Fibroblast of skin of abdomen (primary cell): Measurements from ENCODE around the gene NADK2.

Experiments
- DNase-seq: peaks from one replicate; pipeline ENCODE4 v3.0.0-alpha.2; 2013

The NADK2 gene

GRCh38 chr5:36161361-36161760 lies 80.4 kb downstream of the NADK2 start:
- no peak for DNase-seq

GRCh38 chr5:36160617-36161016 lies 81.1 kb downstream of the NADK2 start:
- DNase-seq = no peak

DNA sequence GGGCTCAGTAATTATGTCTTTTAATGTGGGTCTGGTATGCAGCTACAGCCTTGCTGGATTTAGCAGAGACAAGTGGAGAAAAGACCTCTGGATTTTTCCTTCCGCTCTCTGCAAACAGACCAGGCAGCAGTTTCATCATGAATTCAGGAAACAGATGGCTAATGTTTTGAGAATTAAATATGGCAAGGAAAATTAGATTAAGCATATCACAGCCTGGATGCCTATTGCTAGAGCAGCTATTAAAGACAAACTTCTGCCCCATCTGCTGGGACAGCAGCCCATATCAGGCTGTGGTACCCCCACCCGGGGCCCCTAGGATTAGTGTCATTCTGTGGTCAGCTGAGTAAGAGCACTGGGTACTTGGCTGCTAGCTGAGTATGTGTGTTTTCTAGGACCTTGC lies 83.6 kb downstream of the NADK2 start:
- DNase-seq = peak; percentile 67

GRCh38 chr5:36156619-36157018 lies 85.1 kb downstream of the NADK2 start:
- peak; percentile 94 for DNase-seq

- DNase-seq = peak; percentile 85
These were observed 85.6 kb downstream of the NADK2 start for GRCh38 chr5:36156121-36156601.

GRCh38 chr5:36155291-36155690 lies 86.4 kb downstream of the NADK2 start:
- no peak for DNase-seq

DNA sequence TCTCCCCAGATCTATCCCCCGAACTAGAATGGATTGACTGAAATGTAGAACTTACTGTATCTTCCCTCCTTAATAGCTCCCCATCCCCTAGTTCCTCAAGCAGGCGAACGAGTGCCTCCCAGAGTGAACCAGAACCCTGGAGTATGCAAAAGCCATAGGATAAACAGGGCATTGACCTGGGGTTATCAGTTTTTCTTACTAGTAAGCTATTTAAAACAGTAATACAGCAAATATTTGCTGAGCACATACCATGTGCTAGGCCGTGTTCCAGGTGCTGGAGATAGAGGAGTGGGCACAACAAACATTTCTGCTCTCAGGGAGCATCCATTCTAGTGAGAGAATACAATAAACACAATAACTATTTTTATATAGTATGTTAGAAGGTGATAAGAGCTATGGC lies 88.0 kb downstream of the NADK2 start:
- no peak for DNase-seq

- no peak for DNase-seq
These were observed 88.4 kb downstream of the NADK2 start for GRCh38 chr5:36153298-36153677.

- DNase-seq = peak; percentile 27
These were observed 89.1 kb downstream of the NADK2 start for GRCh38 chr5:36152324-36153297.

- DNase-seq = peak; percentile 98
These were observed 90.0 kb downstream of the NADK2 start, which contains the start of the genes LMBRD2 and SKP2 for GRCh38 chr5:36151434-36152323. Gene LMBRD2 (minus strand): TSS chr5:36151887. CDS start chr5:36143349, 8,538 bp downstream. Gene SKP2 (plus strand): TSS chr5:36152111. CDS start chr5:36152263, 152 bp downstream.

DNA sequence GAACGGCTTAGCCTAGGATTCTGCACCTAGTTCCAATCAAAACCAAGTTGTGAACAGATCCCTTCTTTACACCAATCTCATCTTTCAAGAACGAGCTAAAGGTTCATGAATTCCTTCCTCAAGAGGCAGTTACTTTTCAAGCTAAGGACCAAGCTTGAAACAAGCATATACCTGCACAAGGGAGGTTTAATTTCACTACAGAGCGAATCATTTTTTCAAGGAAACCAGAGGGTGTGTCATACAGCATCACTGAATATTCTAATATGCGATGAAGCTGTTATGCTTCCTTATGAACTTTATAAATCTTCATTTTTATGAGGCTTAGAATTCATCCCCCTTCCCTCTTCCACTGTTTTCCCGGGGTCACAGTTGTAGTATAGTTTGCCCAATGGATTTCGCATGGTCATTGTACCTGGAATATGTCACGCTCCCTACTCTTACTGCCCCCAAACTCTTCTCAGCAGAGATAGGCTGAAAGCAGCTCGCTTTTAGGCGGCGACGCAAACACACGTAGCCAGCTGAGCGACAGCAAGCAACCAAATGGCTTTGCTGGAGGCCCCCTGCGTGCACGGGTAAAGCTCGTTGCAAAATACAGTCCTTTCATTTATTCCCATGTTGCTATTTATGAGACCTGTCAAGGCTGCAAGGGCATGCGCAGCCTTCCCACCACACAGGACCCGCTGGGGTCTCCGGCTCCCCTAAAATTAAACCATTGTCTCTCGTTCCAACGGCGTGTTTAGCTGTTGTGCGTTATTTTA lies 90.9 kb downstream of the NADK2 start:
- DNase-seq = peak; percentile 31

DNA sequence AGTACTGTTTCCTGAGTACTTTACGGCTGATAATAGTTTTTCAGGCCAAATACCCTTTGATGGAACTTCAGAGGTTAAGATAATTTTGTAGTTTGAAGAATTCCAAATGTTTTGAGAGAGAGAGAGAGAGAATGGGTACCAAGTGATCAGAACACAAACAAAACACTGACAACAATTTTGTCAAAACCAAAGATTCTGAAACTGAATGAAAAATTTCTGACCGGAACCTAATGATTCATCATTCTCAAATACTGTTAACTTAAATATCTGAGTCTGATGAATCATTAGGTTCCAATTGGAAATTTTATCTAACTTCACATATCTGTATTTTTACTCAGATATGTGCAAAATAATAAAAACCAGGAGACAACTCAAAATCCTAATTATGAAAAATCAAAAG lies 94.0 kb downstream of the NADK2 start:
- DNase-seq = no peak

DNA sequence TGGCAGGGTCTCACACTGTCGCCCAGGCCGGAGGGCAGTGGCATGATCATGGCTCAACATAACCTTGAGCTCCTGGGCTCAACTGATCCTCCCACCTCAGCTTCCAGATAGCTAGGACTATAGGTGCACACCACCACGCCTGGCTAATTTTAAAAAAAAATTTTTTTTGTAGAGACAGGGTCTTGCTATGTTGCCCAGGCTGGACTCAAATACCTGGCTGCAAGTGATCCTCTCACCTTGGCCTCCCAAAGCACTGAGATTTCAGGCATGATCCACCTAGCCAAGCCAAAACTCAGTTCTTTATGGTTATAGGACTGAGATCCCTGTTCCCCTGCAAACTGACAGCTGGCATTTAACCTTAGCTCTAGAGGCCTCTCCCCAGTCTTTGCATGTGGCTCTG lies 95.3 kb downstream of the NADK2 start:
- DNase-seq = no peak

DNA sequence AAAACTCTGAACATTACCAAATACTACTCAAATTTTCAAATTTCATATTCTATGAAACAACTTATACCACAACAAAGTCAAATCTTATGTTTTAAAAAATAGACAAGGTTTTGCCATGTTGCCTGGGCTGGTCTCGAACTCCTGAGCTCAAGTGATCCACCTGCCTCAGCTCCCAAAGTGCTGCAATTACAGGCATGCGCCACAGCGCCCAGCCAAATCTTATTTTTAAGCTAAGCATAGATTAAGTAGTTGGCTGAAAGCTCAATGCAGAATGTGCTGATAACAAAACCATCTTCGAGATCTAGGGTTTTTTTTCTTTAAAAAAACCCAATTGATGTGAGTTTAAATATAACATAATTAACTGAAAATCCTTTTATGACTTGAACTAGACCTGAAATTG lies 96.4 kb downstream of the NADK2 start:
- DNase-seq = no peak
